BE2C (cell line): Measurements from ENCODE around the gene PKP2.

Experiments used
- DNase-seq: peaks from one replicate; pipeline ENCODE4 v3.0.0-alpha.2; 2020
- H3K27me3 ChIP-seq: fragments of 250-450 bp; sonication (Bioruptor Pico); 2 replicates; pipeline ENCODE4 v1.5.1; 2020; ENCODE audit warnings: mild to moderate bottlenecking
- H3K36me3 ChIP-seq: fragments of 250-450 bp; sonication (Bioruptor Pico); 2 replicates; pipeline ENCODE4 v1.5.1; 2020; ENCODE audit warnings: mild to moderate bottlenecking
- H3K4me1 ChIP-seq: fragments of 250-450 bp; sonication (Bioruptor Pico); 2 replicates; pipeline ENCODE4 v1.5.1; 2020
- H3K4me3 ChIP-seq: 2 replicates; pipeline ENCODE4 v1.5.1; 2011; ENCODE audit warnings: low read depth, low read length
- H3K9me3 ChIP-seq: fragments of 250-450 bp; sonication (Bioruptor Pico); 2 replicates; pipeline ENCODE4 v1.5.1; 2020
- TF ChIP-seq, protein P1 (sequence below): IDR thresholded peaks from 2 replicates; pipeline ENCODE4 v1.5.1; 2012; ENCODE audit warnings: mild to moderate bottlenecking, low read depth, low read length

The PKP2 gene

GRCh38 chr12:32854097-32854496, 42.5 kb downstream of the PKP2 start:
- TF ChIP-seq, protein P1, sequence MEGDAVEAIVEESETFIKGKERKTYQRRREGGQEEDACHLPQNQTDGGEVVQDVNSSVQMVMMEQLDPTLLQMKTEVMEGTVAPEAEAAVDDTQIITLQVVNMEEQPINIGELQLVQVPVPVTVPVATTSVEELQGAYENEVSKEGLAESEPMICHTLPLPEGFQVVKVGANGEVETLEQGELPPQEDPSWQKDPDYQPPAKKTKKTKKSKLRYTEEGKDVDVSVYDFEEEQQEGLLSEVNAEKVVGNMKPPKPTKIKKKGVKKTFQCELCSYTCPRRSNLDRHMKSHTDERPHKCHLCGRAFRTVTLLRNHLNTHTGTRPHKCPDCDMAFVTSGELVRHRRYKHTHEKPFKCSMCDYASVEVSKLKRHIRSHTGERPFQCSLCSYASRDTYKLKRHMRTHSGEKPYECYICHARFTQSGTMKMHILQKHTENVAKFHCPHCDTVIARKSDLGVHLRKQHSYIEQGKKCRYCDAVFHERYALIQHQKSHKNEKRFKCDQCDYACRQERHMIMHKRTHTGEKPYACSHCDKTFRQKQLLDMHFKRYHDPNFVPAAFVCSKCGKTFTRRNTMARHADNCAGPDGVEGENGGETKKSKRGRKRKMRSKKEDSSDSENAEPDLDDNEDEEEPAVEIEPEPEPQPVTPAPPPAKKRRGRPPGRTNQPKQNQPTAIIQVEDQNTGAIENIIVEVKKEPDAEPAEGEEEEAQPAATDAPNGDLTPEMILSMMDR = no peak
- Histone ChIP-seq H3K4me1 (no peaks in the 10 kb centered on the region), H3K27me3 (no peaks in the 10 kb centered on the region), H3K36me3 (no peaks in the 10 kb centered on the region), H3K4me3 (no peak overlapping the region), H3K9me3 (no peaks in the 10 kb centered on the region)
- no peak for DNase-seq

DNA sequence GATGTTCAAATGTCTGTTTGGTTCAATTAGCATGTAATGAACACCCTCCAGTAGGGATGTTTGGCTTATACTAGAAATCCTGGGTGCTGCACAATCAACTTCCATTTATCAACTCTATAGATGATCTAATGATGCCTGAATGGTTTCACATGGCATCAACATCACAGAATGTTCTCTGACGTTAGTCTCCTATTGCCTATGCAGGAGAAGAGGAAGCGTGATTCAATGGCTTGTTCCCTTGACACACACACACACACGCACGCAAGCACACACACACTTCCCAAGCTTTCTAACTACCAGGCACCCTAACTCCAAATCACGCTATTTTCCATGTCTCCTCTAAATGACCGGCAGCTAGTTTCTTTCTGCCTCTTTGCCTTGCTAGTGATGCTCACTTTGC, 49.3 kb downstream of the PKP2 start:
- Histone ChIP-seq H3K9me3 (no peaks in the 10 kb centered on the region), H3K4me3 (no peak overlapping the region), H3K27me3 (no peaks in the 10 kb centered on the region), H3K36me3 (no peaks in the 10 kb centered on the region), H3K4me1 (peaks cover 15% of the 10 kb centered on the region)
- TF ChIP-seq, protein P1 = no peak
- no peak for DNase-seq

- Histone ChIP-seq H3K36me3 (no peaks in the 10 kb centered on the region), H3K4me3 (no peak overlapping the region), H3K9me3 (no peaks in the 10 kb centered on the region), H3K4me1 (peaks cover 15% of the 10 kb centered on the region), H3K27me3 (no peaks in the 10 kb centered on the region)
- DNase-seq = no peak
- TF ChIP-seq, protein P1 = no peak
Observed at GRCh38 chr12:32846053-32846452, 50.5 kb downstream of the PKP2 start.

- DNase-seq = no peak
- Histone ChIP-seq H3K27me3 (no peaks in the 10 kb centered on the region), H3K36me3 (no peaks in the 10 kb centered on the region), H3K4me1 (peaks cover 15% of the 10 kb centered on the region), H3K9me3 (no peaks in the 10 kb centered on the region), H3K4me3 (no peak overlapping the region)
- TF ChIP-seq, protein P1 = no peak
Observed at GRCh38 chr12:32843528-32844095, 53.0 kb downstream of the PKP2 start.

DNA sequence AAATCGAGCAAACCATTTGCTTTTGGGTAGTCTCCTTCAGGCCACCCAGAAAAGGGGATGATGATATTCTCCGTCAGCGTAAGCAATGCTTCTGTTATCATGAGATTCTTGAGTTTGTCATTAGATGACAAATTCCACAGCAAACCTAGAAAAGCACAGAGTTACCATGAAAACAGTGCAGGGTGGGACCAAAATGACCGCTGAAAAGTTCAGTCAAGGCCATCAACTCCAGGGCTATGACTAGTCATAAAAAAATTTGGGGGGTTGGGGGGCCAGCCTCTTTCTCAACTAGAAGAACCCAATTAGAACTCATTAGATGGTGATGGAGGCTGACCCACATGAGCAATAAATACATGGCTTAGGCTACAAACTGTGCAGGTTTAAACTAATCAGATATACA, 55.5 kb downstream of the PKP2 start:
- TF ChIP-seq, protein P1 = no peak
- Histone ChIP-seq H3K9me3 (no peaks in the 10 kb centered on the region), H3K36me3 (no peaks in the 10 kb centered on the region), H3K27me3 (no peaks in the 10 kb centered on the region), H3K4me1 (peaks cover 15% of the 10 kb centered on the region), H3K4me3 (no peak overlapping the region)
- DNase-seq = no peak

DNA sequence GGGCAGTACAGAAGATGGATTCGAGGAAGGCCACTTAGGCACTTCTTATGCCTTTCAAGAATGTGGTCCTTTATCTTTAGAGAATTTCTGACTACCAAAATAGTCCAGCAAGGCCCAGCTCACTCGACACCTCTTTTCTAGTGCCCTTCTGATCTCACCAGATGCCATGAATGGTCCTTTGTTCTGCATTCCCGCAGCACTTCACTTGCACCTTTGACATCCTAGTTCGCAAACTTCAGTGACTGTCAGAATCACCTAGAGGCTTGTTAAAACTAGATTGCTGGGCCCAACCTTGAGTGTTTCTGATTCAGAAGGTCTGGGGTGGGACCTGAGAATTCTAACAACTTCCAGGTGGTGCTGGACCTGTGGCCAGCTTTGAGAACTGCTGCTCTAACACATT, 56.7 kb downstream of the PKP2 start:
- H3K27me3 ChIP-seq = no peaks in the 10 kb centered on the region
- TF ChIP-seq, protein P1 = no peak
- H3K36me3 ChIP-seq = no peaks in the 10 kb centered on the region
- peaks cover 10% of the 10 kb centered on the region for H3K4me1 ChIP-seq
- H3K4me3 ChIP-seq = no peak overlapping the region
- H3K9me3 ChIP-seq = no peaks in the 10 kb centered on the region
- no peak for DNase-seq
